HUES64 (cell line): ENCODE measurements around the gene CCDC112.

ENCODE experiments used
- H3K27ac ChIP-seq: 2 replicates; pipeline ENCODE4 v1.7.0; 2013; ENCODE audit warnings: low read depth, low read length, inconsistent platforms
- H3K27me3 ChIP-seq: 2 replicates; pipeline ENCODE4 v1.6.1; 2013; ENCODE audit warnings: mild to moderate bottlenecking, low read length; ENCODE audit not compliant: insufficient read depth
- H3K36me3 ChIP-seq: 2 replicates; pipeline ENCODE4 v1.6.1; 2013; ENCODE audit warnings: mild to moderate bottlenecking, low read length; ENCODE audit not compliant: insufficient read depth
- H3K4me1 ChIP-seq: 2 replicates; pipeline ENCODE4 v1.6.1; 2013; ENCODE audit warnings: mild to moderate bottlenecking, low read length, moderate library complexity; ENCODE audit not compliant: insufficient read depth
- H3K4me3 ChIP-seq: 2 replicates; pipeline ENCODE4 v1.5.1; 2013; ENCODE audit warnings: mild to moderate bottlenecking, low read length, moderate library complexity
- H3K9ac ChIP-seq: 2 replicates; pipeline ENCODE4 v1.6.1; 2013; ENCODE audit warnings: mild to moderate bottlenecking, low read depth, low read length
- H3K9me3 ChIP-seq: 2 replicates; pipeline ENCODE4 v1.6.1; 2013; ENCODE audit warnings: low read depth, low read length; ENCODE audit not compliant: insufficient read depth
- WGBS: fragments of 150-250, 120-280 bp; methylation state at CpG from one replicate; pipeline ENCODE4 v1.1.7; 2013; ENCODE audit warnings: missing lambda C conversion rate; 5-methylcytosine and 5-hydroxymethylcytosine counted together

CCDC112 gene

GRCh38 chr5:115317320-115317719 is 20.9 kb upstream of the CCDC112 start:
- Histone ChIP-seq H3K9ac (no peak overlapping the region), H3K4me3 (no peak overlapping the region), H3K27ac (no peak overlapping the region), H3K27me3 (no peaks in the 10 kb centered on the region), H3K4me1 (peaks cover 7% of the 10 kb centered on the region; the same call in 1 of the 2 replicates), H3K9me3 (no peaks in the 10 kb centered on the region), H3K36me3 (no peaks in the 10 kb centered on the region)

- H3K9ac ChIP-seq: no peak overlapping the region
- no peaks in the 10 kb centered on the region for H3K36me3 ChIP-seq
- no peaks in the 10 kb centered on the region for H3K9me3 ChIP-seq
- H3K4me1 ChIP-seq: peaks cover 7% of the 10 kb centered on the region; the same call in 1 of the 2 replicates
- H3K27me3 ChIP-seq: no peaks in the 10 kb centered on the region
- no peak overlapping the region for H3K27ac ChIP-seq
- no peak overlapping the region for H3K4me3 ChIP-seq
- 92% methylated on average over 1 of the region's 3 CpGs for WGBS
Measured at GRCh38 chr5:115313632-115314031, 17.2 kb upstream of the CCDC112 start.

- H3K9ac ChIP-seq: no peak overlapping the region
- no peak overlapping the region for H3K4me3 ChIP-seq
- H3K9me3 ChIP-seq: no peaks in the 10 kb centered on the region
- H3K27ac ChIP-seq: no peak overlapping the region
- 97% methylated on average over 2 of the region's 2 CpGs for WGBS
- peaks cover 7% of the 10 kb centered on the region; the same call in 1 of the 2 replicates for H3K4me1 ChIP-seq
- no peaks in the 10 kb centered on the region for H3K27me3 ChIP-seq
- H3K36me3 ChIP-seq: no peaks in the 10 kb centered on the region
Measured at GRCh38 chr5:115313052-115313451, 16.6 kb upstream of the CCDC112 start.

GRCh38 chr5:115309751-115310370 is 13.4 kb upstream of the CCDC112 start:
- H3K27ac ChIP-seq: no peak overlapping the region
- no peak overlapping the region for H3K4me3 ChIP-seq
- no peaks in the 10 kb centered on the region for H3K36me3 ChIP-seq
- no peaks in the 10 kb centered on the region for H3K9me3 ChIP-seq
- H3K4me1 ChIP-seq: peaks cover 6% of the 10 kb centered on the region
- no peak overlapping the region for H3K9ac ChIP-seq
- no peaks in the 10 kb centered on the region for H3K27me3 ChIP-seq
- WGBS: 17% methylated on average over 1 of the region's 1 CpG

GRCh38 chr5:115308815-115309214 is 12.4 kb upstream of the CCDC112 start:
- no peak overlapping the region for H3K9ac ChIP-seq
- no peak overlapping the region for H3K27ac ChIP-seq
- H3K27me3 ChIP-seq: no peaks in the 10 kb centered on the region
- no peaks in the 10 kb centered on the region for H3K9me3 ChIP-seq
- no peak overlapping the region for H3K4me3 ChIP-seq
- no peaks in the 10 kb centered on the region for H3K36me3 ChIP-seq
- peaks cover 6% of the 10 kb centered on the region for H3K4me1 ChIP-seq

GRCh38 chr5:115306011-115306536 is 9.6 kb upstream of the CCDC112 start:
- 71% methylated on average over 1 of the region's 1 CpG for WGBS

GRCh38 chr5:115304496-115304895 is 8.0 kb upstream of the CCDC112 start:
- WGBS: no CpG with 5 or more reads among the region's 1 CpG
- Histone ChIP-seq H3K27ac (no peak overlapping the region), H3K27me3 (no peaks in the 10 kb centered on the region), H3K36me3 (no peaks in the 10 kb centered on the region), H3K4me1 (peaks cover 6% of the 10 kb centered on the region), H3K4me3 (no peak overlapping the region), H3K9ac (no peak overlapping the region), H3K9me3 (no peaks in the 10 kb centered on the region)

More at GRCh38 chr5:115306011-115306536, 9.6 kb upstream of the CCDC112 start:
- peaks cover 6% of the 10 kb centered on the region for H3K4me1 ChIP-seq
- H3K27me3 ChIP-seq: no peaks in the 10 kb centered on the region
- no peak overlapping the region for H3K4me3 ChIP-seq
- no peak overlapping the region for H3K9ac ChIP-seq
- no peaks in the 10 kb centered on the region for H3K36me3 ChIP-seq
- no peak overlapping the region for H3K27ac ChIP-seq
- no peaks in the 10 kb centered on the region for H3K9me3 ChIP-seq

GRCh38 chr5:115298811-115299210 is 2.4 kb upstream of the CCDC112 start:
- Histone ChIP-seq H3K4me1 (peaks cover 6% of the 10 kb centered on the region; the same call in 1 of the 2 replicates), H3K9ac (no peak overlapping the region), H3K27ac (no peak overlapping the region), H3K27me3 (no peaks in the 10 kb centered on the region), H3K36me3 (no peaks in the 10 kb centered on the region), H3K9me3 (no peaks in the 10 kb centered on the region), H3K4me3 (no peak overlapping the region)
- WGBS: 79% methylated on average over 1 of the region's 1 CpG

GRCh38 chr5:115297031-115297430 is 577 bp upstream of the CCDC112 start:
- Histone ChIP-seq H3K27ac (no peak overlapping the region), H3K4me3 (peak overlapping the region; percentile 37), H3K27me3 (no peaks in the 10 kb centered on the region), H3K9ac (no peak overlapping the region), H3K9me3 (0 out of 2 replicates have a peak, but pooled peaks cover under 1% of the 10 kb centered on the region), H3K36me3 (no peaks in the 10 kb centered on the region), H3K4me1 (peaks cover 6% of the 10 kb centered on the region; the same call in 1 of the 2 replicates)
- WGBS: 91% methylated on average over 5 of the region's 5 CpGs

- Histone ChIP-seq H3K36me3 (no peaks in the 10 kb centered on the region), H3K27ac (peak overlapping the region; percentile 69; the same call in 1 of the 2 replicates), H3K4me3 (peak overlapping the region; percentile 88), H3K9ac (peak overlapping the region; percentile 90), H3K9me3 (0 out of 2 replicates have a peak, but pooled peaks cover 3% of the 10 kb centered on the region), H3K4me1 (peaks cover 6% of the 10 kb centered on the region; the same call in 1 of the 2 replicates), H3K27me3 (no peaks in the 10 kb centered on the region)
- 2% methylated on average over 11 of the region's 11 CpGs for whole genome bisulfite sequencing
Measured at GRCh38 chr5:115295777-115296123, 704 bp downstream of the CCDC112 start.

GRCh38 chr5:115291397-115291796 is 5.1 kb downstream of the CCDC112 start:
- Histone ChIP-seq H3K9me3 (0 out of 2 replicates have a peak, but pooled peaks cover 3% of the 10 kb centered on the region), H3K4me3 (no peak overlapping the region), H3K27me3 (no peaks in the 10 kb centered on the region), H3K9ac (no peak overlapping the region), H3K27ac (no peak overlapping the region), H3K4me1 (peaks cover 6% of the 10 kb centered on the region; the same call in 1 of the 2 replicates), H3K36me3 (no peaks in the 10 kb centered on the region)
